Measurements from ENCODE around the gene AHDC1.

The AHDC1 gene

DNA sequence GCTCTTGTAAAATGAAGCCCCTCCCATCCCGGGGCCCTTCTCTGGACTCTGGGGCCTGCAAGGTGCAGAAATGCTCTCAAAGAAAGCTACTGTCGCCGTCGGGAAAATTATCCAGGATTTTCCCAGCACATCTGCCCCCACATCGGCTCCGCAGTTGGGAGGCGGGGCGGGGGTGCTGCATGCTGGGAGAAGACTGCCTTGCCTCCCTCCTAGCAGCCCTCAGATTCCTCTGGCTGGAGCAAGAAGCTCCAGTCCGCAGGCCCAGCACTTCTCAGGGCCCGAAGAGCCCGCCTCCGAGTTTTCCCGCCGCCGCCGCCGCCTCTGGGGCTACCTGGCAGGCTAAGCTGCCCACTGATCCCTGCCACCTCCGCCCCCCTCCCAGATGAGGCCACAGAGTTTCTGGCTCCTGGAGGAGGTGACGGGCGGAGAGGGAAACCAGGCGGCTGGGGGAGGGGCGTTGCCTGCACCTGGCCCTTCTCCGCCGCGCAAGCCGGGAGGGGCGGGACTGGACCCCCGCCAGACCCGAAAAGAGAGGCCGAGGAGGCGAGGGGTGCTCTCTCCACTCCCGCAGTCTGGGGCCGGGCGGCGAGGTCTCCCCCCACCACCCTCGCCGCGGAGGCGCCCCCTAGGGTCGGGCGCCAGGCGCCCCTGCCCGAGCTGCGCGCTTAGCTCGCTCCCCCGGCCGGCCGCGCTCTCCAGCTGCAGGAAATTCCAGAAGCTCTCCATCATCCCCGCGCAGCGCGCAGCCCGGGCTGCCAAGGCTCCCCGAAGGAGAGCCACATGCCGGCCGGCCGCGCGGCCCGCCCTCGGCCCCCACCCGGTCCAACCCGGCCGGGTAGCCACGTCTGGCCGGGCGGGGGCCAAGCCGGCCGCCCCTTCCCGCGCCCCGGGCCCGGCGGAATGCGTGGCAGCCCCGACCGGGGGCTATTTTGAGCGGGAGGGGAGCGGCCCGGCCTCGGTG, 28.8 kb downstream of the AHDC1 start:
- DNase-seq (ENCODE audit: low spot score): peak; percentile 94

DNA sequence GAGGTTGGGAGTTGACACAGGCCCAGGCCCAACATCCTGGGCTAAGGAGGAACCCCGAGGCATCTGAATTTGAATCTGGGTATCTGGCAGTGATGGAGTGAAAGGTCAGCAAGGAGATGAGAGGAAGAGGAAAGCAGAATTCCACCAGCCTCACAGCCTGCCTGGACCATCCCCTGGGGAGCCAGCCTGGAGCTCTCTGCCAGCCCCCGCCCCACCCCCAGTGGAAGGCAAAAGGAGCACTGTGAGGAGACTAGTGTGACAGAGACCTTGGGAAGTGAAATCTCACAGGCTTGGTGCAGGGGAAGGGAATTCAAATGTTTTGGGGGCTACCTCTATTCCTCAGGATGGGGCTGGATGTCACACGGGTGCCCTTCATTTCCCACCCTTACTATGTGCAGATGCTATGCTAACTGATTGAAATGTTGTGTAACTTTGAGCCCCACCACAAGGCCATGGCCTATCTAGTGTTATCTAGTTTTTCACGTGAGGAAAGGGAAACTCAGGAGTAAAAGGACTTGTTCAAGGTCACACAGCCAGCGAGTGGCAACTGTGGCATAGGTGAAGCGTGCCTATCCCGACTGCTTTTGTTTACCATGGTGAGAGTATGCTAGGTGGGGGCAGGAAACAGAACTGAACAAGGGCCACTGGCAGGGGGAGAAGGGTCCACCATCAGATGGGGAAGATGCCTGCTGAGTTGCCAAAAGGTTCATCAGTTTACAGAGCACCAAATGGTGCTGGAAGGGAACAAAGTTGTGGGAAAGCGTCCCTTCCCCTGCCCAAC, 29.8 kb downstream of the AHDC1 start:
- DNase-seq (ENCODE audit: low spot score): no peak

DNA sequence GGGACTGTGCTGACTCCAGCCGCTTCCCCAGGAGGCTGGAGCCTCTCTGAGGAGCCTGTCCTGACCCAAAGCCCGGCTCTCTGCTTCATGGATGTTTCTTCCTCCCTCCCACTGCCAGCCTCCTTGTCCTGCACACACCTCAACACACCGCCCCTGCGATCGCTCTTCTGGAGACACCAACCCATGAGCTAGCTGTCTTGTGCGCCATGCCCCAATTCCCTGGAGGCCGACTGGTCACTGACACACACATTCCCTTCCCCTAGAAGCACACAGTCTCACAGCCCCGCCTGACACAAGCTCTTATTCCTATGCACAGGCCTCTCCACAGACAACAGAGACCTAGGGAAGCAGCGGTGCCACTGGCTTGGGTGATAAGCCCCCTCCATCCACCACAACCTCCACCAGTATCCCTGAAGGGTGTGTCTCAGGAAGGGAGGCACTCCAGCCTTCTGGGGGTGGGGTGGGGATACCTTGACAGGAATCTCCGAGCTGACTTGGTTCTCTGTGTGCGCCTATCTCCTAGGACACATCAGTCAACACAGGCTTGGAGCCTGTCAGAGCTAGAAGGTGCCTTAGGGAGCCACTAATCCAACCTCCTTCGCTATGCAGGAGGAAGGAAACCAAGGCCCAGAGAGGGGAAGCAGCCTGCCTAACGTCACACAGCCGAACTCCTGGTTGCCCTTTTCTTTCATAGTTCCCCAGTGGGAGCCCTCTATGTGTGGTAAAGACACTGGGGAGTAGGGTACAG, 31.1 kb downstream of the AHDC1 start:
- peak; percentile 57 for DNase-seq (ENCODE audit: low spot score)

DNA sequence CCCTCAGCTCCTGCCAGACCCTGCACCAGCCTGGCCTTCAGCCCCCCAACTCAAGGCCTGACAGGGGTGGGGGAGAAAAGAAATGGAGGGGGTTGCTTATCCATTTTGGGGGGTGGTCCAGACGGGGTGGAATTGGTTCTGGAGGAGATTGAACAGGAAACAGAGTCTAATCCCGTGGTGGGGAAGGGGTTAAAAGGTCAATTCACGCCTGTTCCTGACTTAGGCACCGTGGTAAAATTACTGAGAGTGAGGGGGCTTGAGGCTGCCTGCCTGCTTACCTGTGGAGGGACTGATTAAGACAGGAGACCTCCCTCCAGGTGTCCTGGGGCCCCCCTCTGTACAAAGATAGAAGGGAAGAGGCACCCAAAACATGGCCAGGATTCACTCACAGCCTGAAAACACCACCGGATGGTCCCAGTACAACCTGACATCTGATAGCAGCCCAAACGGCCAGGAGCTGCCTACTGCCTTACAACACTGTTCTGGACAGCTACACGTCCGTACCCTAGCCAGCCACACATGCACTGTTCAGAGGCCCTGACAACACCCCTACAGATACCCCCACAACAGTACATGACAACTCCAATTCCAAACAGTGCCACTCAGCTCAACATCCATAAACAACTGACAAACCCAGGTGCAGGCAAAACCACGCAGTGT, 31.8 kb downstream of the AHDC1 start:
- DNase-seq (ENCODE audit: low spot score): no peak

DNA sequence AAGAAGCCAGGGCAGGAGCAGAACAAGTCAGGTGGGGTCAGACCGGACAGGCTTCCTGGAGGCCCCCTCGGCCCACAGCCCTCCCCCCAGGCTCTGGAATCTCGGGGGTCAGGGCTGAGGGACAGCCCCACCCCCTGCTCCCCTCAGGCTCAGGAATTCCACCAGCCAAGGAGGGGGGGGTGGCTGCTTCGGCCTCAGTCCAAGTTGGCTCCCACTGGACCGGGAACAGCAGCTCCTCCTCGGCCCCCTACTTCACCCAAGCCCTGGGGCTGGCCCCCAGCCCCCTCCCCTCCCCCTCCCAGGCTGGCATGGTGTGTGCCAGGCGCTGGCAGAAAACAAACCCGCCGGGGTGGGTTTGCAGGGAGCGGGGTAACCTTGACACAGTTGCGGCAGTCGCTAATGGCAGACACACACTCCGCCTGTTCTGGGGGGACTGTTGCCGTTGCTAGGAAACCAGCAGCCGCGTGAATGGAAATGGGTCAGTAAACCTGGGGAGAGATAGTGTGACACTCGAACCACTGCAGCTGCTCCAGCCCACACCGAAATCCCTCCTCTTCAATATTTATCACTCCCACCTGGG, 32.4 kb downstream of the AHDC1 start:
- DNase-seq (ENCODE audit: low spot score): no peak

DNA sequence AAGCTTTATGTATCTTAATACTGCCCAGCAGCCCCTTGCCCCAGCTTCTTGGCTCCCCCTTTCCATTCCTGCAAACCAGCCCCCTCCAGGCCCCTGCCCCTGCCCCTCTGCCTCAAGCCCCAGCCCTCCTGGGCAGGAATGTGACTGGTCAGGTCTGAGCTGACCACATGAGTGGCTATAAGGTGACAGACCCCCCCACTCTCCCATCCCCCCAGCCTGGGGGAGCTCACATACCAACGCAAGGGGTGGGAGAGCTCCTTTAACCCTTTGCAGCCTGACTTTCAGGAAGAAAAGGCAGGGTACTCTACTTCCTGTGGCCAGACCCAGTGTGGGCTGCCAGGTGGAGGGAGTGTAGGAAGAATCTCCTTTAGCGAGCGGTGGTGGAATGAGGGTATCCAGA, 33.2 kb downstream of the AHDC1 start:
- no peak for DNase-seq (ENCODE audit: low spot score)

DNA sequence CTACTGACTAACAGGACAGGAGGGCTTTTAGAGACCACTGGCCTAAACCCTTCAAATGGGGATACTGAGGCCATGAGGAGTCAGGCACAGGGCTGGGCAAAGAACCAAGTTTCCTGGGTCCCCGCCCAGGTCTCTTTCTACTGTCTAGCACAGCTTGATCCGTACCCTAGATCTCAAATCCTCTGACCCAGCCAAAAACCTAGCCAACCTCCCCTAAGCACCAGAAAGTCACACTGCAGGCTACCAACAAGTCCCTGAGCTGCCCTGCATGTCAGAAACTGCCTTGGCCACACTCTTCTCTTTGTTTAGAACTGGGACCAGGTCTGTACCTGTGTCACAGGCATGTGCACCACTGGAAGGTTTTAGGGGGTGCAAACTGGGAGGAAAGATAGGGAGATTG, 33.6 kb downstream of the AHDC1 start:
- no peak for DNase-seq (ENCODE audit: low spot score)

DNA sequence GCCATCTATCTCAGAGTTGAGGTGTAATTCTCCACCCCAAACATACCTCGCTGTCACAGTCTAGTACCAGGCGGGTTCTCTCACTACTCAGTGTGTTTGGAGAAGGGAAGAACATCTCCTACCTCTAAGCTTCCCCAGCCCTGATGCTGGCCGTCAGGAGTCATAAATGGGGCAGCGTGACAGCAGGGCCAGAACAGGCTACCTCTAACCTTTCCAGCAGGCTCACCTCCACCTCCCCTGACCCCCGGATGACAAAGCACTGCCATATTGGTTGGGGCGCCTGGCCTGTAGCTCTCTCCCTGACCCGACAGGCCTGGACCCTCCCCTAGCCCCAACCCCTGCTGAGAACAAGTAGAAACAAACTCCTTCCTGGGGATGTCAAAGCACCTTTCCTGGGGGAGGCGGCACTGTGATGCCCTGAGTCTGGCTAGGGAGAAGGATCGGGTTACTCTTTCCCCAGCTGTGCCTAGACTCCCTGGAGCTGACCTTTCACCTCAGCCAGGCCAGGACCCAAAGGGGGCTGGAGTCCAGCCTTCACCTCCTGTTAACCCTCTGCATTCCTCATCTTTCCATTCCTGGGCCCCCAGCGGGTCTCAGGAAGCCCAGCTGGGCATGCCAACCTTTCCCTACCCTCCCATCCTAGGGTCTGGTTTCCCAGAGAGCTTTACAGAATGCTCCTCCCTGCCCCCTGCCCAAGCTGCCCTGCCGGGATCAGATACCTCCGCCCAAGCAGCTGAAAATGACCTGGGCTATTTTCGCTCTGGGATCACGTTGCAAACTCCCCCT, 34.2 kb downstream of the AHDC1 start:
- DNase-seq (ENCODE audit: low spot score): no peak

DNA sequence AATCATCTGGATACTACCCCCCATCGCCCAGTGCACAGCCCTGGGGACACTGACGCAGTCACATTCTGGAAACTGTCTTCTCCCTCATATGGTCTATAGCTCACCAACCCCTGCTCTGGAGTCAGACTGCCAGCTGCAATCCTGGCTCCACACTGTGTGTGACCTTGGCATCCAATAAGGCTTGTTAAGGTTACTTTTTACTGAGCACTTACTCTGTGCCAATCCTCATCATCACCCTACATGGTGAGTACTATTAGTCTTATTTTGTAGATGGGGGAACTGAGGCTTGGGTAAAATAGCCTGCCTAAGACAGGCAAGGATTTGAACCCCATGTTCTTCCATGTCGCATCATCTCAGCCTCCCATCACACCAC, 34.9 kb downstream of the AHDC1 start:
- DNase-seq (ENCODE audit: low spot score): no peak

DNA sequence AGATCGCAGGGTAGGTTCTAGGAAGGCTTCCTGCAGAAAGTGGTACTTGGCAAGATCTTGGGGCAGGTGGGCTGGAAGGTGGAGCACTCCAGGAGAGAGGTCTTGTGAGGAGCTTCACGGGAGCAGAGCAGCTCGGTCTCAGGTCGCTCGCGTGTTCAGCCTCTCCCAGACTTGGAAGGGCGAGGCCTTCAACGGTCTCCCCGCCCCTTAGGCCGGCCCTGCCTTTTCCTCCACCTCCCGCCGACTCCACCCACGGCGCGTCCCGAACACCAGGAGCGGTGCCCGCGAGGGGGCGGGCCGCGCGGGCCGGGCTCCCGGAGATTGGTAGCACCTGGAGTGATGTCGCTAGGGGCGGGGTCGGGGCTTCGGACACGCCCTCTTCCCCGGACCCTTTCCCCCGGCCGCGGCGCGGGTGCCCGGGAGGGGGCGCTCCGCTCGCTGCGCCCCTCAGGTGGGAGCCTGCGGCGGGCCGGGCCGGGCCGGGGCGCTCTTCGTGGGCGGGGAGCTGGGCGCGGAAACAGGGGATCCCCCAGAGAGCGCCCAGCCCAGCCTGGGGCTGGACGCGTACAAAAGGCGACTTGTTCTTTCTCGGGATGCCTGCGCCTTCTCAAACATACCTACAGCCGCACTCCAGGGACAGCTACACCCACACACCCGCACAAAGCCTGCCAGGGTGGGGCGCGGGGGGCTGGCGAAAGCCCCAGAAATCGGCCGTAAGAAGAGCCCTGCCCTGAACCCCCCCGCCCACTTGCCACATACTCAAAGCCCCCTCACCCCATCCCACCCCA, 35.5 kb downstream of the AHDC1 start:
- peak; percentile 96 for DNase-seq (ENCODE audit: low spot score)

DNA sequence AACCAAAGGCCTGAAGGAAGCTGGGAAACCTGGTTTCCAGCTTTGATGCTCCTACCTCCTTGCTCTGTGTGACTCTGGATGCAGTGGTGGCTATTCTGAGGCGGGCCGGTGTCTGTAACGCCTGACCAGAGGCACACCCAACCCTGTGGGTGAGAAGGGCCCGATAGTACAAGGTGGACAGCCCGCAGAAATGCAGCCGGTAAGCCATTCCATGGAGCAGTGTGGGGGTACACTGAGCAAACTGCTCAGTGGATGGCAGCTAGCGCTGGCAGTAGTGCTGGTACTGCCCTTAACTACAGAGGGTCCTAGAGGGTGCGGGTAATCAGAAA, 36.0 kb downstream of the AHDC1 start:
- no peak for DNase-seq (ENCODE audit: low spot score)

DNA sequence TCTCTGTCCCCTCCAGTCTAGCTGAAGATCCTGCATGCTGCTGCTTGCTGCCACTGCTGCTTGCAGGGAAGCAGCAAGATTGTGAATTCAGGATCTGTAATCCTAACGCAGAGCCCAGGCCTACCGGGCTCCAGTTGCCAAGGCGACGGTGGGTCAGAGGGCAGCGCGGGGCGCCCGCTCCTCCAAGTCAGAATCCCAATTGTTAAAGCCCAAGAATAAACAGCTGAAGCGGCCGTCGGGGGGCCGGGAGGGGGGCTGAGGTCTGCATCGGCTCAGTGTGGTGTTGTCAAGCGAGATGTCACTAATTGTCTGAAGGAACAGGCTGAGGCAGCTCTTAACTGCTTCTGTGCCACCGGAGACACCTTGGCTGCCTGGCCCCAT, 36.8 kb downstream of the AHDC1 start:
- no peak for DNase-seq (ENCODE audit: low spot score)

DNA sequence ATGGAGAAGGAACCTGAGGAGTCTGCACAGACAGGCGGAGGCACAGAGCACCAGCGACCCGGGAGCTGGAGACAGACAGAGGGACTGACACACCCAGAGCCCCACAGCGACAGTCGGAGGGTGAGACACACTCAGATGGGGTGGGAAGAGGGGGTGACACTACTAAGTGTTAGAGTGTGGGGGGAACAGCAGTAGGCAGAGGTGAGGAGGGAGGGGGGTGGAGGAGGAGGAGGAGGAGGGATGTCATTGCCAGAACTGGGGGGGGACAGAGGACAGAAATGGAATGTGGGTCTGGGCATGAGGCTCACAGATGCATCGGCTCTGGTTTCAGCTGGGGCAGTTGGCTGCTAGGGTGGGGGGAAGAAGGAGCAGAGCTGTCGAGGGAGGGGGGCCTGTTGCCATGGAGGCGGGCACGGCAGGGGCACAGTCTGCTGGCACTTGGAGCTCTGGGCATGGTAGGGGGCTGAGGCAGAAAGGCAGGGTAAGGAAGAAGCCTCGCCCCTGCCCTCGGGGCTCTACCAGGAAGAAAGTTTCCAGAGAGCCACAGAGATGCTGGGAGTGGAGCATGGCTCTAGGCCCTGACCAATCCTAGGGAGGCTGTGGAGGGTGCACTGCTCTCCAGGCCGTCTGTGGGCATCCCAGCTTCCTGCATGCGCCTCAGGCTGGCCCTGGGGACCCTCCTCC, 37.3 kb downstream of the AHDC1 start:
- no peak for DNase-seq (ENCODE audit: low spot score)

DNA sequence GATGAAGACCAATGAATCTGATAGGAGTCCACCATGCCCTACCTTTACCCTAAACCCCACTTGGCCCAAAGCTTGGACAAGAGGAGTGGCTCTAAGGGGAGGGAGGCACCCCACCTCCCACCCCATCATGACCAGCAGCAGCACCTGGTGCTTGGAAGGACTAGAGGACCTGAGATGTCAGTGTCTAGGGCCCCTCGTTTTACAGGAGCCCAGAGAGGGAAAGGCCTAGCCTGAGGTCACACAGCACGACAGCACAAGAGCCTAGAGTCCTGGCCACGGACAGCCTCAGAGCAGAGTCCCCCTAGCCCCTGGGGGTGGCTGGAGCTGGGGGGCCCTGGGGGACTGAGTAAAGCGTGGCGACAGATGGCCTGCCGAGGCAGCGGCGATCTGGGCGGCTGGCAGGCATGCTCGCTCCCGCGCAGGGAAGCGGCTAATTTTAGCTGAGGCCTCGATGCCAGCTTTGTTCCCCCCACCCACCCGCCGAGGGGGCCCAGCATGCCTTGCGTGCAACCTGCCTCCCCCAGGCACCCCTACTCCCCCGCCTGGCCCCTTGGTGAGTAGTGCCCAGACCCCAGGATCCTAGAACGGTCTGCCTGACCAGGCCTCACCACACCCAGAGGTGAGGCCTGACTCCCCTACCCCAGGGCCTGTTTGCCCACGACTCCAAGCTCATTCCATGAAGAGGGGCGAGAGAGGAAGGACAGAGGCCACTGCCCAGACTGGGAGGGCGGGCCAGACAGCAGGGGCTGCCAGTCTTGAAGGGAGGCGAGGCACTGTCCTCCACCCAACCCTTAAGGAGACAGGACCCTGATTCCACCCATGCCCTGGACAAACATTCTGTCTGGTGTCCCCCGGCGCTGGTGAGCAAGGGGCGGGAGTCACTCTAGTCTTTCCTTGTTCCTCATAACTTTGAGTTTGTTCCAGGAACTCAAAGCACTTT, 39.0 kb downstream of the AHDC1 start:
- DNase-seq (ENCODE audit: low spot score): no peak

DNA sequence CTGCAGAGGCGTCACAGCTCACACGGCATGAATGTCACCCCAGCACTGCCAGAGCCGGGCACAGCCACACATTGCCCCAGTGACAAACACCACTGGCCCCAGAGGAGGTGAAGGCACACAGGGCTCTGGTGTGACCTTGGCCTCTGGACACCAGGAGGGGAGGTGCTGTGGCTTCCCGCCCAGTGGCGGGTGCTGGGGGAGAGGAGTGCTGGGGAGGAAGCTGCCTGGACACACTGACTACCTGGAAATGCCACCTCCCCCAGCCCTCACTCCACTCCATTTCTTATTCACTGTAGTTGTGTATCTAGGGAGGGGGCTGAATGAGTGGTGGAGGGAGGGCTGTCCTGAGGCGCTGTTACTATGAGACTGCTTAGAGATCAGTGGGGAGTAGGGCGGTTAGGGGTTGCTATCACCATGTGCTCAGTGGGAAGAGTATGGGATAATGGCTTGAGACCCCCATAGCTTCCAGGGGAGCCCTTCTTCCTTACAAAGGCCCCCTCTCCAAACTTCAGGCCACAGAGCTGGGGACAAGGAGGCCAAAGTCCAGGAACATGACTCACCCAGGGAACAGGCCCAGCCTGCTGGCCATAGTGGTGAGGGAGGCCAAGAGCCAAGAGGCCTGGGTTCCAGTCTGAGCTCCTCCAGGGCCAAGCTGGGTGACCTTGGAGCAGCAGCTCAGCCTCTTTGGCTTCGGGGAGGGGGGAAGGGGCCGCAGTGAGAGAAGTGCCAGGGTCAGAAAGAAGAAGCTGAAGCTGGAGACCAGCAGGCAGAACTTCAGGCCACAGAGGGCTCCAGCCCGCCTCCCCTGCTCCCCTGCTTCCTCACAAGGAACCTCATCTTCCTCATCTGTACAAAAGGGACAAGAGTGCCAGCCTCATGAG, 40.1 kb downstream of the AHDC1 start:
- peak; percentile 78 for DNase-seq (ENCODE audit: low spot score)

DNA sequence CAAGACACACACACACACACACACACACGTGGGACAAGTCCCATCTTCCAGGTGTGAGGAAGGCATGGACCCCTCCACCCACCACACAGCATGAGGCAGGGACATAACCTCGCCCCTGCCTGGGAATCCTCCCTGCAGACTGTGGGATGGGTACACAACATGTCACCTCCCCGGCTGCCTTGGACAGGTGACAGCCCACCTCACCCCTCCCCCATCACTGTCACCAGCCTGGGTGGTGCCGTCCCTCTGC, 40.7 kb downstream of the AHDC1 start:
- DNase-seq (ENCODE audit: low spot score): no peak

DNA sequence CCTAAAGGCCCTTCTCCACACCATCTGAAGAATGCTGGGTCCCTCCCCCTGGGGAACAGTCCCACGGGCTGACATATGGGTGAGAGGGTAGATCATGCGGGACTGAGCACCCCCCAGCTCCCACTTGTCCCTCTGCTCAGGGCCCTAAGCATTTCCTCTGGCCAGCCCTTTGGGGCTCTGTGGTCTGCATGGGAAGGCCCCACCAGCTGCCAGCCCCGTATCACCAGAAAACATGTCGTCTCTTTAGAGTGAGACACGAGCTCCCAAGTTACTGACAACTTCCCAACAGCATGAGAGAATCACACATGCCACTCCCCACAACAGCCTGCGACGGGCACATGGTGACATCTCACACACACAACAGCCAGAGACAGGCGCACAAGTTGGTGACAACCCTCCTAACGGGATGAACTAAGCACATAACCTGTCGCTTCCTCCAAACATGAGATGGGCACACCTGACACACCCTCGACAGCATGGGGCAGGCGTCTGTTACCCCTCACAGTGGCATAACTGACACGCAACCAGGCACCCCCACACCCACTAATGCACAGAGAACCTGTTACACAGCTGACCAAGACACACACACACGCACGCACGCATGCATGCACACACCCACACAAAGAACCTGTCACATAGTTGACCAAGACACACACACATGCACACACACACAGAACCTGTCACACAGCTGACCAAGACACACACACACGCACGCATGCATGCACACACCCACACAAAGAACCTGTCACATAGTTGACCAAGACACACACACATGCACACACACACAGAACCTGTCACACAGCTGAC, 41.2 kb downstream of the AHDC1 start:
- no peak for DNase-seq (ENCODE audit: low spot score)
